AG09319 (cell line): ENCODE data around the gene NFS1.

Experiments used
- DNase-seq: peaks from one replicate; pipeline ENCODE4 v3.0.0-alpha.2; 2010; ENCODE audit warnings: low read depth; ENCODE audit errors: extremely low read depth
- TF ChIP-seq, protein P1 (sequence below): IDR thresholded peaks from 2 replicates; pipeline ENCODE4 v1.5.1; 2011; ENCODE audit warnings: low read depth, mild to moderate bottlenecking, inconsistent platforms, low read length, moderate library complexity

Gene NFS1

DNA sequence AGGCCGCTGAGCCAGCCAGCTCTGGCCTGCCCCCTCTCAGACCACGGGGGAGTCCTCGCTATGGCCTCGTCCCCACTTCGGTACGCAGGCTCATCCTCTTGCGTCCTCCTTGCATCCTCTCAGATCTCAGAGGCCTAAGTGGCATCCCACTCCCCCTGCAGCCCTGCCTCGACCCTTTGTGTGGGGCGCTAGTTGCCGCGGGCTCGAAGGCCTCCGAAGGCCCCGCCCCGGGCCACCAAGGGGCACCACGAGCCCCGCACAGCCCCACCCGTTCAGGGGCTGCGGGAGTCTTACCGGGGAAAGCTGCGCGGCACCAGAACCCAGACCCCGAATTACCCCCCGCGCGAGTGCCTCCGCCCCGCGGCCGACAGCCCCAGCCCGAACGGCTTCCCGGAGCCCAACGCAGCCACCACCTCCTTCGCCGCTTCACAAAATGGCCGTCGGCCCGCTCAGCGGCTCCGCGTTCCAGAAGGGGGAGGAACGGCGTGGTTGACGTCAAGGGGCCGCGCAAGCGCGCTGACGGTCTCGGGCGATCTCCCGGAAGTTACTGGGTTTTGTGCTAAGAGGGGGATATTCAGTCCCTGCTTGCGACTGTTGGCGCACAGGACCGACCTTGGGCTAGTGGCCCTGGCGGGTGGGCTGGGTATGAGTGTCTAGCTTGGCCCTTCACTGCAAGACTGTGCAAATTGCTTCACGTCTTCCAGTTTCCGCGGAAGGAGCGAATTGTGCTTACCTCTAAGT, 34.5 kb downstream of the NFS1 start, which contains the start of the genes CPNE1 and RBM12:
Gene CPNE1, minus strand, starts transcription at position 435 of the 741 bp plus-strand sequence. CDS start 31,977 bp downstream, outside the sequence.
Gene RBM12, minus strand, starts transcription at position 435 of the 741 bp plus-strand sequence. CDS start 9,578 bp downstream, outside the sequence.
- TF ChIP-seq, protein P1, sequence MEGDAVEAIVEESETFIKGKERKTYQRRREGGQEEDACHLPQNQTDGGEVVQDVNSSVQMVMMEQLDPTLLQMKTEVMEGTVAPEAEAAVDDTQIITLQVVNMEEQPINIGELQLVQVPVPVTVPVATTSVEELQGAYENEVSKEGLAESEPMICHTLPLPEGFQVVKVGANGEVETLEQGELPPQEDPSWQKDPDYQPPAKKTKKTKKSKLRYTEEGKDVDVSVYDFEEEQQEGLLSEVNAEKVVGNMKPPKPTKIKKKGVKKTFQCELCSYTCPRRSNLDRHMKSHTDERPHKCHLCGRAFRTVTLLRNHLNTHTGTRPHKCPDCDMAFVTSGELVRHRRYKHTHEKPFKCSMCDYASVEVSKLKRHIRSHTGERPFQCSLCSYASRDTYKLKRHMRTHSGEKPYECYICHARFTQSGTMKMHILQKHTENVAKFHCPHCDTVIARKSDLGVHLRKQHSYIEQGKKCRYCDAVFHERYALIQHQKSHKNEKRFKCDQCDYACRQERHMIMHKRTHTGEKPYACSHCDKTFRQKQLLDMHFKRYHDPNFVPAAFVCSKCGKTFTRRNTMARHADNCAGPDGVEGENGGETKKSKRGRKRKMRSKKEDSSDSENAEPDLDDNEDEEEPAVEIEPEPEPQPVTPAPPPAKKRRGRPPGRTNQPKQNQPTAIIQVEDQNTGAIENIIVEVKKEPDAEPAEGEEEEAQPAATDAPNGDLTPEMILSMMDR: no peak
- peak; percentile 83 for DNase-seq

DNA sequence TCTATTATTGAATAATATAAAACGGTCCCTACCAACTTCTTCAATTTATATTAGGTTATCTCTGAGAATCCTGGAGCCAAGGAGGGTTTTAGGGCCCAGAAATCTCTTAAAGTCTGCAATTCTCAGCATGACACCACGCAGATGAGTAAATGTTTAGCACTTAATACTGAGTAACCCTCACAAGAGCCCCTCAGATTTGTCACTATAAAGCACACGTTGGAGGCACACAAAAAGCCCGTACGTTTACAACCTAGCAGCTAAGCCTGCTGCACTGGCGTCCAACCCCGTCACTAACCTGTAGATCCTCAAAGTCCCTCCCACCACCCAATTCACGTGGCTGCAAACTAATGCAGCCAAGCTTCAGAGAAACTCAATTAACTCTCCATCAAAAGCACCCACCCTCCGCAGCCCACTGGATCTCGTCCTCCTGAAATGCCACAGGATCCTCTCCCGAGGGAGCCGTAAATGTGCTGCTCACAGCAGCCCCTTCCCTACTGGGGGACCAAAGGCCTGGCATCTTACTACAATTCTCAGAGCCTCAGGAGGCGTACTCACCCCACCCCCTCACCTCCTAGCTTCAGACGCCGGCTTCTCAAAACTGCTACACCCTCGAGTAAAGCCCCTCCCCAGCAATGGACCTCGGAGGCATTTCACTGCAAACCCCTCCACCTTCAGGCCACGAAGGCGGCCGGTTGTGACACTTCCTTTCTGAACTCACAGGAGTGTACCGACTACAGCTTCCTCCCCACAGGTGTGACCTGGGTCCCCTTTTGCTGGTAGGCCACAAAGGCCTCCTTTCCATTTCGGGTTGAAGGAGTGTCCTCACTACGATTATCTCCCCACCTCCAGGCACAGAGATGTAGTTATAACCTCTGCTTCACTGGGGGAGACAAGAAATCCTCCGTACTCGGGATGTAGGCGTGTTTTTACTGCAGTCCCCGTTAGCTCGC, 35.4 kb downstream of the NFS1 start:
- TF ChIP-seq, protein P1: no peak
- DNase-seq: no peak

DNA sequence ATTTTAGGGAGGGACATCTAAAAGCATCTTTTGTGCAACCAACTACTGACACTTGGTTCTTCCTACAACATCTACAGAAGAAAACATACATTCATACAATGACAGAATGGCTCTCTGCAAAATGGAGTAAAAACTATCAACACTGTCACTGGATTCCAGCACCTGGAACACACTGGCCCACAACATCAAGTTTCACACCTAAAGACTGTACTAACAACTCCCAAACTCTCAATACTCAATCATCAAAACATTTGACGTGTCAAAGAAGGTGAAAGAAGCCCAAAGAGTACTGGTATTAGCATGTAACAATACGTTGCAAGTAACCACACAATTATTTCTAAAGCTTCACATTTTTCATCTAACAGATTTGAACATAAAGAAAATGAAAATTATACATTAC, 36.6 kb downstream of the NFS1 start:
- no peak for DNase-seq
- TF ChIP-seq, protein P1: no peak

DNA sequence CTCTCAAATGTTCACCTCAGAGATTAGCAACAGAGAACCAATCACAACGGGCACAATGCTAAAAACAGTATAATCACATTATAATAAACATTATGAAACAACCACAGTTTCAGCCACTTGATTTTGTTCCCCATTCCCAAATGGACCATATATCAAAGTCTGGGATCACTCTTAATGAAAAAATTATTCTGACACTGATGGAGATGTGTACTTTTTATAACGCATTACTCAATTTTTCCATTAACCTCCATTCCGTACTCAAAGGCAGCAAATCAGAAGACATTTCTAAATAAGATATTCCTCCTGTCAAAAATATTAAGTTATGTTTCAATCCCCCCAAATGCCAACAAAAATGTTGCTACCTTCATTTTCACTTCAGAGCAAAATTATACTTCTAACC, 37.2 kb downstream of the NFS1 start:
- TF ChIP-seq, protein P1: no peak
- DNase-seq: no peak

DNA sequence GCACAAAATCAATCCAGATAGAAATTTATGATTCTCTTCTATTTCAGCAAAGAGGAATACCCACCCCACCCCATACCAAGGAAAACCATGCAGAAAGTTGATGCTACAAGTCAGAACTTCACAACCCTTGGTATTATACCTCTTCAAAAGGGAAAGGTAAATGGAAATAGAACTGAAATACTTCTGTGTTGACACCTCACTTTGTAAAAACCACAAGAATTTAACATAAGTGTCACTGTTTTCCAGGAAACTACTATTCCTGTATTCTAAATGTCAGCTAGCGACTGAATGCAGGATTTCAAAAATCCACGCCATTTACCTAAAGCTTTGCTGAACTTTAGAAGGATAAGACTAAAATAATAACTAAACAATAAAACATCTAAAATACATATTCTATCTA, 38.1 kb downstream of the NFS1 start:
- no peak for DNase-seq
- TF ChIP-seq, protein P1: no peak

DNA sequence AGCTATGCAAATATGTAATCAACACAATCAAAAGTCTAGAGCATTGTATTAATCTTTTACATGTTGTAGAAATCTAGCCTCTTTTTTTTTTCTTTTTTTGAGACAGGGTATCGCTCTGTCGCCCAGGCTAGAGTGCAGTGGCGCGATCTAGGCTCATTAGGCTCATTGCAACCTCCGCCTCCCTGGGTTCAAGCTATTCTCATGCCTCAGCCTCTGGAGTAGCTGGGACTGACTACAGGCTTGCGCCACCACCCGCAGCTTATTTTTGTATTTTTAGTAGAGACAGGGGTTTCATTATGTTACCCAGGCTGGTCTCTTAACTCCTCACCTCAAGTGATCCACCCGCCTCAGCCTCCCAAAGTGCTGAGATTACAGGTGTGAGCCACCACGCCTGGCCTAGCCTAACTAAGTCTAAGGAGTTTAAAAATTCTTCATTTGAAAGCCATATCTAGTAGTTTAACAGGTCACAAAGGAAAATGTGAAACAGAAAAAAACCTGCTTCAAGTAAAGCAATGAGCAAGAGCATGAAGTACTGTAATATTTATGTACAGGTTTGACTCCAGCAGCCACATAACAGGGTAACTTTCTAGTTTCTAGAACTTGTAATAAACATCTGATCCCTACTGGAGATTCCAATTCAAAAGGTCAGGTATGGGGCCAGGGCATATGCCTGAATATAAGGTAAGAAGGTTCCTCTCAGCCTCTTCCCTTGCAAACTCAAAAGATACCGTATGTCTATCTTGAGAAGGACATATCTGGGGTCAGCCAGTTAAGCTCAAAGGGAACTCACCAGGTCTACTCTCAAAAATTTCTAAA, 38.8 kb downstream of the NFS1 start:
- DNase-seq: no peak
- TF ChIP-seq, protein P1: no peak
